ENCODE data around the gene RTP3.

DNA sequence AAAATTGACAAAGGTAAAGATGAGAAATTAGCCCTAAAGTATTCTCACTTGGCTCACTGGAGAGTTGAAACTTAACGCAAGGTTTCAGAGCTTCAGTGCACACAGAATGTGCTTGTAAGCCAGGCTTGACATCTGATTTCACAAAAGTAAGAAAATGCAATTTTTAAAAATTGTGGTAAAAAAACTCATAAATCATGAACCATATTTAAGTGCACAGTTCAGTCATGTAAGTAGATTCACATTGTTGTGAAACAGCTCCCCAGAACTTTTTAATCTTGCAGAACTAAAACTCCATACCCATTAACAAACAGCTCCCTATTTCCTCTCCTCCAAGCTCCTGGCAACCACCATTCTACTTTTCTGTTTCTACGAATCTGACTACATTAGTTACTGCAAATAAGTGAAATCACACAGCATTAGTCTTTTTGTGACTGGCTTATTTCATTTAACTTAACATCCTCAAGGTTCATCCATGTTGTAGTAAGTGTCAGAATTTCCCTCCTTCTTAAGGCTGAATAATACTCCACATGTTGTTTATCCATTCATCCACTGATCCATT, 14.5 kb downstream of the RTP3 start:
- TF ChIP-seq, protein P1, sequence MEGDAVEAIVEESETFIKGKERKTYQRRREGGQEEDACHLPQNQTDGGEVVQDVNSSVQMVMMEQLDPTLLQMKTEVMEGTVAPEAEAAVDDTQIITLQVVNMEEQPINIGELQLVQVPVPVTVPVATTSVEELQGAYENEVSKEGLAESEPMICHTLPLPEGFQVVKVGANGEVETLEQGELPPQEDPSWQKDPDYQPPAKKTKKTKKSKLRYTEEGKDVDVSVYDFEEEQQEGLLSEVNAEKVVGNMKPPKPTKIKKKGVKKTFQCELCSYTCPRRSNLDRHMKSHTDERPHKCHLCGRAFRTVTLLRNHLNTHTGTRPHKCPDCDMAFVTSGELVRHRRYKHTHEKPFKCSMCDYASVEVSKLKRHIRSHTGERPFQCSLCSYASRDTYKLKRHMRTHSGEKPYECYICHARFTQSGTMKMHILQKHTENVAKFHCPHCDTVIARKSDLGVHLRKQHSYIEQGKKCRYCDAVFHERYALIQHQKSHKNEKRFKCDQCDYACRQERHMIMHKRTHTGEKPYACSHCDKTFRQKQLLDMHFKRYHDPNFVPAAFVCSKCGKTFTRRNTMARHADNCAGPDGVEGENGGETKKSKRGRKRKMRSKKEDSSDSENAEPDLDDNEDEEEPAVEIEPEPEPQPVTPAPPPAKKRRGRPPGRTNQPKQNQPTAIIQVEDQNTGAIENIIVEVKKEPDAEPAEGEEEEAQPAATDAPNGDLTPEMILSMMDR (conservative IDR thresholded peaks at IDR 0.05) = no peak
- TF ChIP-seq ZFX (IDR thresholded peaks at IDR 0.05) = no peak

Data from C4-2B (cell line).